Ishikawa (cell line): ENCODE results near the gene HSF2.

Experiments used
- CEBPB ChIP-seq: IDR thresholded peaks from 2 replicates; pipeline ENCODE4 v1.6.1; 2012
- CREB1 ChIP-seq: IDR thresholded peaks from 2 replicates; pipeline ENCODE4 v1.6.1; 2012; ENCODE audit warnings: low read depth
- EGR1 ChIP-seq: IDR thresholded peaks from 2 replicates; pipeline ENCODE4 v1.6.1; 2012
- EP300 ChIP-seq: IDR thresholded peaks from 2 replicates; pipeline ENCODE4 v1.6.1; 2012; ENCODE audit warnings: borderline replicate concordance
- FOXM1 ChIP-seq: IDR thresholded peaks from 2 replicates; pipeline ENCODE4 v1.6.1; 2012; ENCODE audit warnings: low read depth, borderline replicate concordance
- NFIC ChIP-seq: IDR thresholded peaks from 2 replicates; pipeline ENCODE4 v1.6.1; 2012
- RAD21 ChIP-seq: IDR thresholded peaks from 2 replicates; pipeline ENCODE4 v1.6.1; 2012; ENCODE audit warnings: low read depth
- TAF1 ChIP-seq: IDR thresholded peaks from 2 replicates; pipeline ENCODE4 v1.6.1; 2012; ENCODE audit warnings: low read depth, mild to moderate bottlenecking
- TCF12 ChIP-seq: IDR thresholded peaks from 2 replicates; pipeline ENCODE4 v1.6.1; 2012; ENCODE audit warnings: low read depth
- TEAD4 ChIP-seq: IDR thresholded peaks from 2 replicates; pipeline ENCODE4 v1.6.1; 2012
- YY1 ChIP-seq: IDR thresholded peaks from 2 replicates; pipeline ENCODE4 v1.6.1; 2012; ENCODE audit warnings: low read depth
- ZBTB7A ChIP-seq: IDR thresholded peaks from 2 replicates; pipeline ENCODE4 v1.6.1; 2012; ENCODE audit warnings: low read depth
- TF ChIP-seq, protein P1 (sequence below): IDR thresholded peaks from 2 replicates; pipeline ENCODE4 v1.6.1; 2012
- TF ChIP-seq, protein P2 (sequence below): IDR thresholded peaks from 2 replicates; pipeline ENCODE4 v1.6.1; 2012; ENCODE audit warnings: low read depth, mild to moderate bottlenecking
- TF ChIP-seq, protein P3 (sequence below): IDR thresholded peaks from 2 replicates; pipeline ENCODE4 v1.6.1; 2012

The HSF2 gene

DNA sequence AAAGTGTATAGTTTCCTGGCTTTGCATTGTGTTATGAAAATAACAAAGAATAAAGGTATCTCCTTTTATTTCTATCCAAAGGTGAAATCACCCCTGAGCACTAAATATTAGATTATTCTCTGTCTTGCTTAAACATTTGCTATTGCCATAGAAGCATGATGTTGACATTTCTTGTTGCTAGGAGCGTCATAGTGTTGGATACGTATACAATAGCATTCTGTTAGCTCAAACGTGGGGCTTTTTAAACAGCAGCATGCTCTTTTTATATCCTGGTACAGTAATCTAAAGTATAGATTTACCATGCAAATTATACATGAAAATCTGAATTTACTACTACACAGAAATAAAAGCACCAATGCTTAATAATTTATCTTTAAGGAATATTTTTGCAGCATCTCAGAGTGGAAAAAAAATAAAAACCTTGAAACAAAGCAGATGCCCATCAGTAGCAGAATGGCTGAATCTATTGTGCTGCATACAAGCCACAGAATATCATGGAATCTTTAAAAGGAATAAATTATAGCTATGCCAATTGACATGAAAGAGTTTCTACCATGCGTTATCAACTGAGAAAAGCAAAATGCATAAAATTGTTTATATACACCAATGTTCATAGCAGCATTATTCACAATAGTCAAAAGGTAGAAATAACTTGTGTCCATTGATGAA, 9.6 kb upstream of the HSF2 start:
- TF ChIP-seq FOXM1 (no peak), ZBTB7A (no peak), CREB1 (no peak), TAF1 (no peak), EP300 (no peak), RAD21 (no peak), NFIC (no peak), TCF12 (no peak), YY1 (no peak)
- TF ChIP-seq, protein P1, sequence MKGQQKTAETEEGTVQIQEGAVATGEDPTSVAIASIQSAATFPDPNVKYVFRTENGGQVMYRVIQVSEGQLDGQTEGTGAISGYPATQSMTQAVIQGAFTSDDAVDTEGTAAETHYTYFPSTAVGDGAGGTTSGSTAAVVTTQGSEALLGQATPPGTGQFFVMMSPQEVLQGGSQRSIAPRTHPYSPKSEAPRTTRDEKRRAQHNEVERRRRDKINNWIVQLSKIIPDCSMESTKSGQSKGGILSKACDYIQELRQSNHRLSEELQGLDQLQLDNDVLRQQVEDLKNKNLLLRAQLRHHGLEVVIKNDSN: no peak
- TF ChIP-seq, protein P2, sequence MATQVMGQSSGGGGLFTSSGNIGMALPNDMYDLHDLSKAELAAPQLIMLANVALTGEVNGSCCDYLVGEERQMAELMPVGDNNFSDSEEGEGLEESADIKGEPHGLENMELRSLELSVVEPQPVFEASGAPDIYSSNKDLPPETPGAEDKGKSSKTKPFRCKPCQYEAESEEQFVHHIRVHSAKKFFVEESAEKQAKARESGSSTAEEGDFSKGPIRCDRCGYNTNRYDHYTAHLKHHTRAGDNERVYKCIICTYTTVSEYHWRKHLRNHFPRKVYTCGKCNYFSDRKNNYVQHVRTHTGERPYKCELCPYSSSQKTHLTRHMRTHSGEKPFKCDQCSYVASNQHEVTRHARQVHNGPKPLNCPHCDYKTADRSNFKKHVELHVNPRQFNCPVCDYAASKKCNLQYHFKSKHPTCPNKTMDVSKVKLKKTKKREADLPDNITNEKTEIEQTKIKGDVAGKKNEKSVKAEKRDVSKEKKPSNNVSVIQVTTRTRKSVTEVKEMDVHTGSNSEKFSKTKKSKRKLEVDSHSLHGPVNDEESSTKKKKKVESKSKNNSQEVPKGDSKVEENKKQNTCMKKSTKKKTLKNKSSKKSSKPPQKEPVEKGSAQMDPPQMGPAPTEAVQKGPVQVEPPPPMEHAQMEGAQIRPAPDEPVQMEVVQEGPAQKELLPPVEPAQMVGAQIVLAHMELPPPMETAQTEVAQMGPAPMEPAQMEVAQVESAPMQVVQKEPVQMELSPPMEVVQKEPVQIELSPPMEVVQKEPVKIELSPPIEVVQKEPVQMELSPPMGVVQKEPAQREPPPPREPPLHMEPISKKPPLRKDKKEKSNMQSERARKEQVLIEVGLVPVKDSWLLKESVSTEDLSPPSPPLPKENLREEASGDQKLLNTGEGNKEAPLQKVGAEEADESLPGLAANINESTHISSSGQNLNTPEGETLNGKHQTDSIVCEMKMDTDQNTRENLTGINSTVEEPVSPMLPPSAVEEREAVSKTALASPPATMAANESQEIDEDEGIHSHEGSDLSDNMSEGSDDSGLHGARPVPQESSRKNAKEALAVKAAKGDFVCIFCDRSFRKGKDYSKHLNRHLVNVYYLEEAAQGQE: no peak
- TF ChIP-seq, protein P3, sequence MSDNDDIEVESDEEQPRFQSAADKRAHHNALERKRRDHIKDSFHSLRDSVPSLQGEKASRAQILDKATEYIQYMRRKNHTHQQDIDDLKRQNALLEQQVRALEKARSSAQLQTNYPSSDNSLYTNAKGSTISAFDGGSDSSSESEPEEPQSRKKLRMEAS: no peak

DNA sequence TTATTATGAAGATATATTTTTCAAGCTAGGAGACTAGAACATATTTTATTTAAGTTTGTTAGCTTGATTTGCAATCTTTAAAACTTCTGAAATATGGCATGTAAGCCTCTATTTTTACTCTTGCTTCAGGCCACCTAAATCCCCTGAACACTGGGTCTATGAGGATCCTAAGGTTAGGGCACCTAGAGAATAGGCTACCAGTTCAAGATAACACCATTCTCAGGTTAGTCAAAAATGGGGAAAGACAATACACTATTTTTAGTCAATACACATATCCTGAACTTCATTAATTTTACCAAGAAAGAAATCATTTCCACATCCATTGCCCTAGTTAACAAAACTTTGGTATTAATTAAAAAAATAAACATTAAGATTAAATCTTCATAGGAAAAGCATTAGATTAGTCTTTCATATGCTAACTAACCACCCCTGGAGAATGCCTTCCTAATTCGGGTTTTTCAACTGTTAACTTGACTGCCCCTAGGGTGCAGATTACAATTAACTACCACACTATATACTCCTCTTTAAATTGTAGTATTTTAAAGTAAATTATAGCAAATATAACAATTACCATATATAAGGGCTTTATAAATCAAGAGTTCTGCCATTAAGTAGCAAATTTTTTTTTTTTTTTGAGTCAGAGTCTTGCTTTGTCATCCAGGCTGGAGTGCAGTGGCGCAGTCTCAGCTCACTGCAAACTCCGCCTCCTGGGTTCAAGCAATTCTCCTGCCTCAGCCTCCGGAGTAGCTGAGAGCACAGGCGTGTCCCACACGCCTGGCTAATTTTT, 6.7 kb upstream of the HSF2 start:
- no peak for TF ChIP-seq EGR1
- TF ChIP-seq ZBTB7A: no peak
- TF ChIP-seq, protein P2: no peak
- no peak for TF ChIP-seq TCF12
- no peak for TF ChIP-seq CREB1
- TF ChIP-seq, protein P3: no peak
- TF ChIP-seq FOXM1: no peak
- no peak for TF ChIP-seq TAF1
- no peak for TF ChIP-seq CEBPB
- TF ChIP-seq TEAD4: no peak
- no peak for TF ChIP-seq EP300
- TF ChIP-seq, protein P1: no peak
- no peak for TF ChIP-seq RAD21
- no peak for TF ChIP-seq YY1
- no peak for TF ChIP-seq NFIC

DNA sequence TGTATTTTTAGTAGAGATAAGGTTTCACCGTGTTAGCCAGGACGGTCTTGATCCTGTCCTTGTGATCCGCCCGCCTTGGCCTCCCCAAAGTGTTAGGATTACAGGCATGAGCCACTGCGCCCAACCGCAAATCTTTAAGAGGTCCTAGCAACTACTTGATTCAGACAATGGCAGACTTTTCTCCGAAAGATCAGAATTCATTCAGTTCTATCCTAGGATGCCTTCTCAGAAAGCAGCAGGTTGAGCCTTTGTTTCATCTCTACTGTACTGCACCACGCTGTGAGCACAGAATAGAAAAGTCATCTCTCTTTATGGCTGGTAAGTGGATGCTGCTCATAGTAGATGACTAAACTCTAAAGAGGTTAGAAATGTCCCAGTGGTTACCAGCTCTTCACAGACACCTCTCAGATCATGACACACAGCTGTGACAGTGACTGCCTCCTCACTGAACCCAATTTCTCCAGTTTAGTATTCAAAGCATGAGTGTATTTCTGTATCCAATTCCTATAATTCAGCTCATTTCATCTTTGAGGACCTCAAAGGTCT, 6.0 kb upstream of the HSF2 start:
- TF ChIP-seq NFIC (no peak), TEAD4 (no peak), CREB1 (no peak)

DNA sequence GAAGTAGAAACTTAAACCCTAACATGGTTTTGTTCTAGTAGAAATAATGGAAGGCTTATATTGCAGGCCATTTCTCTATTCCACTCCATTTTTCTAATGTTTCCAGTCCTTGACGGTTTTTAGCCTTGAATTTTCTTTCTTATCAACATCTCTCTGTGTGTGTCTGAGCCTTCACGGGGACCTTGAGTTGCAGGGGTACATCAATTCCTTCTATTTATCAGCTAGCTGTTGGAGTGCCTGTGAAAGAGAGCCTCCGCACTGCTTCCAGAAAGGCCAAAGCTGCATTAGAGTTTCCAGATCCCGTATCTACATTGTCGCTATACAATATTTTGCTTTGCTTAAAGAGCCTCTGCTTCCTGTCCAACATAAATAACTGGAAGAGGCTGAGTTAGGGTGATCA, 5.4 kb upstream of the HSF2 start:
- no peak for TF ChIP-seq EP300
- TF ChIP-seq, protein P3: no peak
- TF ChIP-seq TEAD4: no peak
- no peak for TF ChIP-seq RAD21
- TF ChIP-seq, protein P2: no peak
- no peak for TF ChIP-seq CREB1
- TF ChIP-seq TAF1: no peak
- no peak for TF ChIP-seq ZBTB7A
- TF ChIP-seq EGR1: no peak
- TF ChIP-seq, protein P1: no peak
- TF ChIP-seq FOXM1: no peak
- no peak for TF ChIP-seq TCF12
- no peak for TF ChIP-seq YY1
